LNCaP clone FGC (cell line): Measurements from ENCODE around the gene KIF1A.

Experiments
- DNase-seq: peaks from one replicate; pipeline ENCODE4 v3.0.0-alpha.2; 2011; ENCODE audit warnings: low read depth
- H3K4me3 ChIP-seq: 2 replicates; pipeline ENCODE4 v1.5.1; 2011; ENCODE audit warnings: mild to moderate bottlenecking, low read depth, low read length, control low read depth
- CTCF ChIP-seq: IDR thresholded peaks from 2 replicates; pipeline ENCODE4 v1.5.1; 2012; ENCODE audit warnings: mild to moderate bottlenecking; ENCODE audit not compliant: control insufficient read depth, insufficient read depth; ENCODE audit errors: extremely low read depth

The KIF1A gene

GRCh38 chr2:240787521-240788472 is 32.2 kb downstream of the KIF1A start:
- DNase-seq, result no peak

GRCh38 chr2:240786871-240787311 is 33.1 kb downstream of the KIF1A start:
- no peak overlapping the region for H3K4me3 ChIP-seq
- DNase-seq, result no peak
- no peak for TF ChIP-seq CTCF

More at GRCh38 chr2:240787521-240788472, 32.2 kb downstream of the KIF1A start:
- no peak overlapping the region for H3K4me3 ChIP-seq
- no peak for TF ChIP-seq CTCF

DNA sequence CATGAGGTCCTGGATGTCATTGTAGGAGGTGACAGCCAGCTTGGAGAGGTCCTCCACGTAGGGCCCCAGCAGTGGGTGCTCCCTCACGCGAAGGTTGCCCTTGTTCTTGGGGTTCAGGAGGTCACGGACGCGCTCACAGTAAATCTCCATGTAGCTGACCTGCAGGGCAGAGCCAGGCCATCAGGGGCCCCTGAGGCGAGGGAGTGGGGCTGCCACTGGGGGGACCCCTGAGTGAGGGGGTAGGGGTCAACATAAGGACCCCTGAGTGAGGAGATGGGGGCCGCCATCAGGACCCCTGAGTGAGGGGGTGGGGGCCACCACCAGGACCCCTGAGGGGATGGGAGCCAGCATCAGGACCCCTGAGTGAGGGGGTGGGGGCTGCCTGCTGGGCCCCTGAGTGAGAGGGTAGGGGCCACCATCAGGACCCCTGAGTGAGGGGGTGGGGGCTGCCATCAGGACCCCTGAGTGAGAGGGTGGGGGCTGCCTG is 33.6 kb downstream of the KIF1A start:
- TF ChIP-seq CTCF, result no peak
- no peak overlapping the region for H3K4me3 ChIP-seq
- DNase-seq, result no peak

GRCh38 chr2:240785424-240786335 is 34.3 kb downstream of the KIF1A start:
- H3K4me3 ChIP-seq, result no peak overlapping the region
- TF ChIP-seq CTCF, result no peak

DNA sequence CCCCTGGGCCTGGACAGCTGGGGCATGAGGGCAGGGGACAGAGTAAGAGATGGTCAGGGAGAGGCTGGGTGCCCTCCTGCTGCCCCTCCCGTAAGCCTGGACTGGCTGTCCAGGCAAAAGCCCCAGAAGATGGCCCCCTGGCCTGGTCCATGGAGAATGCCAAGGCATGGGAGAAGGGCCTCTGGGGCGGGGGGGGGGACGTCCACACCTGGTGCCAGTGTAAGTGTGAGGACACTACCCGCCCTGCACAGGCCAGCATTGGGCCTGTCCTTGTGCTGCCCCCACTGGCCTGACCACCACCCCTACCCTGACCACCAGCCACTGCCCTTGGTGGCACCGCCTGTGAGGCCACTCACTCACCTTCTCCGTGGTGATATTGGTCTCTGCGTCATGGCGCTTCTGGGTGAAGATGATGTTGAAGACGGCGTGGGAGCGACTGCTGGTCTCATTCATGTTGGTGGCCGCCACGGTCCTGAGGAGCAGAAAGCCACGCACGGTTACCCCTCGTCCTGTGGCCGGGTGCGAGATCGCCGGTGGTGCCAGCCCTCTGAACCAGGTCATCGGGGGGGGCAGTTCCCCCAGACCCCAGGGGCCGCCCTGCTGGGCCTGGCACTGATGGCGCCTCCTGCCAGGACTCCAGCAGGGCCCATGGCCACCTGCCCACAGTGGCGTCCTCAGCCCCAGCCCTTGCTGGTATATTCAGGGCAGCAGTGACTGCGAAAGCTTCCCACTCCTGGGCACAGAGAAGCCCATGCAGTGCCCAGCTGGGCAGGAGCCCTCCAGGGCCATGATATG is 35.2 kb downstream of the KIF1A start:
- no peak for DNase-seq
- no peak overlapping the region for H3K4me3 ChIP-seq
- TF ChIP-seq CTCF, result no peak

More at GRCh38 chr2:240785424-240786335, 34.3 kb downstream of the KIF1A start:
- no peak for DNase-seq

- TF ChIP-seq CTCF, result no peak
- H3K4me3 ChIP-seq, result no peak overlapping the region
- no peak for DNase-seq
Measured at GRCh38 chr2:240783819-240784621, 36.0 kb downstream of the KIF1A start.
